IMR-90 (cell line): ENCODE data around the gene OR8G1. TPM values are rescaled to one million over a fixed set of nuclear protein-coding genes. Genes with fewer than 3 reads are reported as not detected.

Experiments used
- ATAC-seq: fragments of 200-7000 bp; cut with Tn5 transposase; 2 replicates; pipeline ENCODE4 v1.9.1; 2020; ENCODE audit warnings: low read depth, mild to moderate bottlenecking, moderate library complexity
- BruUV-seq: library from RNA; stranded (reverse); fragments of 400-500 nt; replicated peaks from 2 replicates; lab custom pipeline; 2021; lab: Mats Ljungman, UMichigan
- CTCF ChIA-PET: fragments of 300-600 bp; formaldehyde crosslinking; extraction: SDS; loops from one replicate; lab custom pipeline; 2021; ENCODE audit warnings: antibody characterized with exemption; lab: Yijun Ruan, JAX
- POLR2A ChIA-PET: fragments of 300-600 bp; sonication (Branson Sonifier 250); formaldehyde crosslinking; loops from one replicate; lab custom pipeline; 2022; ENCODE audit warnings: antibody characterized with exemption; ENCODE audit not compliant: unreplicated experiment; lab: Charles Lee
- DNase-seq: peaks from one replicate; pipeline ENCODE4 v3.0.0; 2013
- H2AFZ ChIP-seq: replicated peaks from 2 replicates; pipeline ENCODE3; 2013; ENCODE audit warnings: low read length, mild to moderate bottlenecking; ENCODE audit not compliant: poor library complexity
- H2AK5ac ChIP-seq: 2 replicates; pipeline ENCODE4 v1.6.1; 2013; ENCODE audit warnings: low read depth, low read length, inconsistent platforms
- H2AK9ac ChIP-seq: replicated peaks from 2 replicates; pipeline ENCODE3; 2013; ENCODE audit warnings: mild to moderate bottlenecking, low read depth, low read length, moderate library complexity; ENCODE audit not compliant: poor library complexity
- H2BK120ac ChIP-seq: 2 replicates; pipeline ENCODE4 v1.6.1; 2013; ENCODE audit warnings: low read depth, low read length, inconsistent platforms
- H2BK15ac ChIP-seq: 3 replicates; pipeline ENCODE4 v1.6.1; 2013; ENCODE audit warnings: low read depth, low read length, inconsistent platforms
- H2BK20ac ChIP-seq: 2 replicates; pipeline ENCODE4 v1.6.1; 2013; ENCODE audit warnings: low read depth, mild to moderate bottlenecking, inconsistent platforms, low read length, moderate library complexity
- H2BK5ac ChIP-seq: 2 replicates; pipeline ENCODE4 v1.6.1; 2013; ENCODE audit warnings: mild to moderate bottlenecking, low read depth, low read length, inconsistent platforms; ENCODE audit not compliant: poor library complexity, severe bottlenecking
- H3K14ac ChIP-seq: replicated peaks from 2 replicates; pipeline ENCODE4 v1.6.1; 2013; ENCODE audit warnings: low read depth, low read length, inconsistent platforms
- H3K18ac ChIP-seq: 2 replicates; pipeline ENCODE4 v1.6.1; 2013; ENCODE audit warnings: low read depth, low read length, control low read depth
- H3K23ac ChIP-seq: 2 replicates; pipeline ENCODE4 v1.6.1; 2013; ENCODE audit warnings: low read depth, low read length, inconsistent platforms
- H3K27ac ChIP-seq: 2 replicates; pipeline ENCODE4 v1.5.1; 2013; ENCODE audit warnings: mild to moderate bottlenecking, control low read depth, low read length; ENCODE audit not compliant: insufficient read depth
- H3K27me3 ChIP-seq: 2 replicates; pipeline ENCODE4 v1.6.1; 2013; ENCODE audit warnings: low read length; ENCODE audit not compliant: control insufficient read depth, insufficient read depth
- H3K36me3 ChIP-seq: 2 replicates; pipeline ENCODE4 v1.6.1; 2013; ENCODE audit warnings: low read length, mixed read lengths; ENCODE audit not compliant: control insufficient read depth, insufficient read depth
- H3K4ac ChIP-seq: 2 replicates; pipeline ENCODE4 v1.6.1; 2013; ENCODE audit warnings: low read depth, low read length, inconsistent platforms
- H3K4me1 ChIP-seq: 2 replicates; pipeline ENCODE4 v1.6.1; 2013; ENCODE audit warnings: low read length, mixed read lengths; ENCODE audit not compliant: control insufficient read depth, insufficient read depth
- H3K4me2 ChIP-seq: 2 replicates; pipeline ENCODE4 v1.6.1; 2013; ENCODE audit warnings: low read depth, mild to moderate bottlenecking, control low read depth, low read length, moderate library complexity
- H3K4me3 ChIP-seq: 2 replicates; pipeline ENCODE4 v1.5.1; 2013; ENCODE audit warnings: low read depth, mild to moderate bottlenecking, control low read depth, low read length, moderate library complexity; ENCODE audit not compliant: insufficient read depth
- H3K56ac ChIP-seq: 2 replicates; pipeline ENCODE4 v1.6.1; 2013; ENCODE audit warnings: low read length, inconsistent platforms; ENCODE audit not compliant: insufficient read depth; ENCODE audit errors: extremely low read depth
- H3K79me1 ChIP-seq, 2 experiments: 2 replicates each; pipeline ENCODE4 v1.6.1; 2013; ENCODE audit warnings: low read length in 2 of 2, inconsistent platforms in 1 of 2, low read depth in 1 of 2
- H3K9ac ChIP-seq: 2 replicates; pipeline ENCODE4 v1.6.1; 2013; ENCODE audit warnings: low read depth, low read length, control low read depth
- H3K9me1 ChIP-seq: 2 replicates; pipeline ENCODE4 v1.6.1; 2013; ENCODE audit warnings: low read length, inconsistent platforms; ENCODE audit not compliant: insufficient read depth
- H3K9me3 ChIP-seq: 2 replicates; pipeline ENCODE4 v1.6.1; 2013; ENCODE audit warnings: low read length; ENCODE audit not compliant: control insufficient read depth, insufficient read depth
- H4K20me1 ChIP-seq: 2 replicates; pipeline ENCODE4 v1.6.1; 2013; ENCODE audit warnings: low read length, inconsistent platforms; ENCODE audit not compliant: insufficient read depth
- H4K5ac ChIP-seq: 2 replicates; pipeline ENCODE4 v1.6.1; 2013; ENCODE audit warnings: mild to moderate bottlenecking, low read depth, low read length, control low read depth
- H4K8ac ChIP-seq, 2 experiments: 2 replicates each; pipeline ENCODE4 v1.6.1; 2013; ENCODE audit warnings: low read depth in 2 of 2, low read length in 2 of 2, control low read depth in 1 of 2, inconsistent platforms in 1 of 2
- H4K91ac ChIP-seq: 2 replicates; pipeline ENCODE4 v1.6.1; 2013; ENCODE audit warnings: low read depth, low read length, inconsistent platforms; ENCODE audit not compliant: insufficient read depth
- BHLHE40 ChIP-seq: fragments of 150-350 bp; IDR thresholded peaks from 2 replicates; pipeline ENCODE4 v1.6.1; 2016; ENCODE audit warnings: mild to moderate bottlenecking, low read depth, low read length
- CEBPB ChIP-seq: IDR thresholded peaks from 2 replicates; pipeline ENCODE4 v1.6.1; 2012; ENCODE audit warnings: low read depth, low read length, improper control_type of control experiment
- CHD1 ChIP-seq: IDR thresholded peaks from 2 replicates; pipeline ENCODE4 v1.6.1; 2012; ENCODE audit warnings: low read depth, low read length, improper control_type of control experiment
- CTCF ChIP-seq: conservative IDR thresholded peaks from 2 replicates; pipeline ENCODE4 v1.5.1; 2012; ENCODE audit warnings: mild to moderate bottlenecking, low read depth, low read length, improper control_type of control experiment
- ELK1 ChIP-seq: fragments of 150-350 bp; IDR thresholded peaks from 2 replicates; pipeline ENCODE4 v1.6.1; 2016; ENCODE audit warnings: low read depth, mild to moderate bottlenecking, low read length, moderate library complexity, borderline replicate concordance
- FOS ChIP-seq: fragments of 150-350 bp; IDR thresholded peaks from 2 replicates; pipeline ENCODE4 v1.6.1; 2016; ENCODE audit warnings: low read depth, low read length
- MAFK ChIP-seq: IDR thresholded peaks from 2 replicates; pipeline ENCODE4 v1.6.1; 2012; ENCODE audit warnings: low read depth, low read length, improper control_type of control experiment
- MAZ ChIP-seq: IDR thresholded peaks from 2 replicates; pipeline ENCODE4 v1.6.1; 2012; ENCODE audit warnings: low read depth, mild to moderate bottlenecking, low read length, improper control_type of control experiment, moderate library complexity, borderline replicate concordance
- MXI1 ChIP-seq: IDR thresholded peaks from 2 replicates; pipeline ENCODE4 v1.6.1; 2012; ENCODE audit warnings: low read depth, mild to moderate bottlenecking, low read length, moderate library complexity, borderline replicate concordance
- POLR2A ChIP-seq: IDR thresholded peaks from 2 replicates; pipeline ENCODE4 v1.6.1; 2012; ENCODE audit warnings: mild to moderate bottlenecking, low read depth, low read length
- RCOR1 ChIP-seq: IDR thresholded peaks from 2 replicates; pipeline ENCODE4 v1.6.1; 2012; ENCODE audit warnings: mild to moderate bottlenecking, low read length, improper control_type of control experiment; ENCODE audit not compliant: insufficient replicate concordance
- RFX5 ChIP-seq: IDR thresholded peaks from 2 replicates; pipeline ENCODE4 v1.8.0; 2012; ENCODE audit warnings: low read depth, mild to moderate bottlenecking, low read length, moderate library complexity
- SMC3 ChIP-seq: fragments of 150-350 bp; IDR thresholded peaks from 2 replicates; pipeline ENCODE4 v1.6.1; 2016; ENCODE audit warnings: low read depth, mild to moderate bottlenecking, antibody characterized with exemption, low read length, moderate library complexity
- USF2 ChIP-seq: fragments of 150-350 bp; IDR thresholded peaks from 2 replicates; pipeline ENCODE4 v1.6.1; 2017; ENCODE audit warnings: mild to moderate bottlenecking, antibody characterized with exemption, low read length, low read depth
- WGBS, 2 experiments: methylation state at CpG; one replicate each; pipeline versions ENCODE4 v1.1.5 to v1.1.7; 2013; ENCODE audit warnings: missing lambda C conversion rate in 2 of 2; ENCODE audit not compliant: insufficient read length in 1 of 2; ENCODE audit errors: extremely low coverage in 2 of 2; 5-methylcytosine and 5-hydroxymethylcytosine counted together
- dilution Hi-C: fragments of 300-500 bp; cut with HindIII; formaldehyde crosslinking; loops from one replicate; pipeline ENCODE4 v1.14.3; 2018; ENCODE audit warnings: low sequenced_read_pairs; ENCODE audit not compliant: unreplicated experiment
- in situ Hi-C: fragments of 300-500 bp; cut with MboI; formaldehyde crosslinking; loops from 3 replicates; pipeline ENCODE4 v1.14.3; 2019; ENCODE audit warnings: low sequenced_read_pairs, inconsistent platforms, mixed read lengths
- intact Hi-C: fragments of 100-400 bp; cut with micrococcal nuclease; formaldehyde crosslinking; loops from 2 replicates; pipeline ENCODE4 v1.10.0; 2022
- polyA plus RNA-seq, 3 experiments: library from polyadenylated mRNA; depleted of rRNA; stranded (reverse); fragments of >200 nt; gene quantifications; 2 replicates each; pipeline ENCODE4 v1.2.3, GENCODE V29; 2012; ENCODE audit warnings: low replicate concordance in 1 of 3
- total RNA-seq: library from RNA; depleted of rRNA; stranded (reverse); fragments of >200 nt; gene quantifications from 2 replicates; pipeline ENCODE4 v1.2.3, GENCODE V29; 2012

OR8G1 gene
- total and polyA plus RNA-seq, 2 of the 4 experiments (the other 2 are of a cell fraction) = not detected

- CTCF ChIA-PET = interaction anchor here (1.3 kb wide), 1 partner anchor 125 kb away, joined by 3 read pairs; no protein-coding TSS in a partner anchor
- Histone ChIP-seq H3K9ac (no peak overlapping the region), H4K5ac (no peak overlapping the region; the same call in 1 of the 2 replicates), H2BK15ac (peak overlapping the region; percentile 13; the same call in 1 of the 3 replicates), H3K36me3 (no peaks in the 10 kb centered on the region), H3K27me3 (no peaks in the 10 kb centered on the region), H2AK9ac (no peak overlapping the region), H3K56ac (no peak overlapping the region), H3K4me1 (peaks cover 3% of the 10 kb centered on the region), H2AFZ (peak overlapping the region; percentile 49), H3K9me3 (no peaks in the 10 kb centered on the region), H3K9me1 (peaks cover 7% of the 10 kb centered on the region; the same call in 1 of the 2 replicates), H3K4me2 (no peak overlapping the region), H3K27ac (no peak overlapping the region), H3K79me1 (no peaks in the 10 kb centered on the region), H4K8ac (peak overlapping the region in 1 of 2 experiments; percentile 50; a peak in 1 of 4 replicates), H3K4me3 (no peak overlapping the region), H2BK120ac (peak overlapping the region; percentile 76), H4K91ac (peak overlapping the region; percentile 51), H2BK5ac (peak overlapping the region; percentile 59), H3K18ac (no peak overlapping the region; the same call in 1 of the 2 replicates), H3K4ac (peak overlapping the region; percentile 85), H2AK5ac (peak overlapping the region; percentile 57), H3K14ac (peak overlapping the region; percentile 50), H3K23ac (peak overlapping the region; percentile 16; the same call in 1 of the 2 replicates), H2BK20ac (peak overlapping the region; percentile 78), H4K20me1 (no peaks in the 10 kb centered on the region)
- BruUV-seq = no TSS peak
- TF ChIP-seq RCOR1 (no peak), CTCF (no peak), MAZ (no peak), ELK1 (no peak), BHLHE40 (no peak), FOS (no peak), MXI1 (no peak), CEBPB (no peak), RFX5 (no peak), USF2 (no peak), POLR2A (no peak), MAFK (no peak), SMC3 (no peak), CHD1 (no peak)
- ATAC-seq (no peak), DNase-seq (no peak)
- intact Hi-C loops (no loop called here), dilution Hi-C loops (no loop called here), in situ Hi-C loops (no loop called here)
- POLR2A ChIA-PET = no interaction called here
- no CpG with 5 or more reads among the region's 3 CpGs for WGBS, 2 experiments
Measured at GRCh38 chr11:124277207-124277606, 36.3 kb downstream of the OR8G1 start.
